GM12891 (cell line): ENCODE data around the gene FMNL1.

Experiments
- DNase-seq: peaks from one replicate; pipeline ENCODE4 v3.0.0; 2011; ENCODE audit warnings: low spot score; ENCODE audit not compliant: insufficient read length
- FAIRE-seq: peaks from 2 replicates; lab custom pipeline; 2011; peaks lifted over from hg19 to GRCh38; lab: Jason Lieb, UNC
- PAX5 ChIP-seq: IDR thresholded peaks from 2 replicates; pipeline ENCODE4 v1.6.1; 2011; ENCODE audit warnings: low read length, moderate library complexity, mild to moderate bottlenecking; ENCODE audit not compliant: insufficient read depth, severe bottlenecking
- POLR2A ChIP-seq: IDR thresholded peaks from 2 replicates; pipeline ENCODE4 v1.6.1; 2011; ENCODE audit warnings: low read depth, low read length, control low read depth
- POLR2AphosphoS5 ChIP-seq: IDR thresholded peaks from 2 replicates; pipeline ENCODE4 v1.6.1; 2011; ENCODE audit warnings: low read depth, low read length, control low read depth
- POU2F2 ChIP-seq: IDR thresholded peaks from 2 replicates; pipeline ENCODE4 v1.6.1; 2011; ENCODE audit warnings: low read depth, mild to moderate bottlenecking, control low read depth, low read length, moderate library complexity
- SPI1 ChIP-seq: IDR thresholded peaks from 2 replicates; pipeline ENCODE4 v1.6.1; 2011; ENCODE audit warnings: low read depth, low read length, control low read depth
- TAF1 ChIP-seq: IDR thresholded peaks from 2 replicates; pipeline ENCODE4 v1.6.1; 2011; ENCODE audit warnings: low read depth, low read length, control low read depth

Gene FMNL1

GRCh38 chr17:45235416-45236281 is 14.0 kb downstream of the FMNL1 start:
- TF ChIP-seq POLR2AphosphoS5 (no peak), SPI1 (no peak), PAX5 (no peak), TAF1 (no peak), POLR2A (no peak), POU2F2 (no peak)
- peak; percentile 93 for FAIRE-seq
- no peak for DNase-seq

- DNase-seq, result no peak
- TF ChIP-seq POLR2A, result no peak
- no peak for TF ChIP-seq POU2F2
- no peak for TF ChIP-seq POLR2AphosphoS5
- TF ChIP-seq TAF1, result no peak
- TF ChIP-seq PAX5, result no peak
- TF ChIP-seq SPI1, result no peak
- FAIRE-seq, result no peak
Observed at GRCh38 chr17:45236282-45236606, 14.6 kb downstream of the FMNL1 start.

GRCh38 chr17:45237686-45238085 is 16.0 kb downstream of the FMNL1 start:
- FAIRE-seq (no peak), DNase-seq (no peak)
- no peak for TF ChIP-seq POLR2AphosphoS5
- no peak for TF ChIP-seq POLR2A
- TF ChIP-seq TAF1, result no peak
- no peak for TF ChIP-seq PAX5
- TF ChIP-seq SPI1, result no peak
- TF ChIP-seq POU2F2, result no peak

- no peak for FAIRE-seq
- TF ChIP-seq PAX5 (no peak), TAF1 (no peak), POLR2AphosphoS5 (no peak), POLR2A (no peak), SPI1 (no peak), POU2F2 (no peak)
- DNase-seq, result no peak
Observed at GRCh38 chr17:45238155-45238774, 16.6 kb downstream of the FMNL1 start.

GRCh38 chr17:45240905-45241327 is 19.2 kb downstream of the FMNL1 start:
- TF ChIP-seq POU2F2 (no peak), TAF1 (no peak), POLR2A (no peak), POLR2AphosphoS5 (no peak), SPI1 (no peak), PAX5 (no peak)
- no peak for FAIRE-seq
- DNase-seq, result no peak

GRCh38 chr17:45241328-45242028 is 19.8 kb downstream of the FMNL1 start:
- no peak for TF ChIP-seq PAX5
- no peak for TF ChIP-seq SPI1
- no peak for TF ChIP-seq POU2F2
- TF ChIP-seq TAF1, result no peak
- no peak for TF ChIP-seq POLR2A
- FAIRE-seq (no peak), DNase-seq (no peak)

GRCh38 chr17:45242029-45242414 is 20.3 kb downstream of the FMNL1 start:
- TF ChIP-seq PAX5, result no peak
- no peak for TF ChIP-seq TAF1
- TF ChIP-seq SPI1, result no peak
- TF ChIP-seq POLR2AphosphoS5, result no peak
- no peak for TF ChIP-seq POU2F2
- no peak for TF ChIP-seq POLR2A
- no peak for DNase-seq
- FAIRE-seq, result no peak

GRCh38 chr17:45243750-45244149 is 22.1 kb downstream of the FMNL1 start:
- TF ChIP-seq POLR2A (no peak), POU2F2 (no peak), POLR2AphosphoS5 (no peak), SPI1 (no peak), TAF1 (no peak), PAX5 (no peak)
- FAIRE-seq, result no peak
- no peak for DNase-seq
